ENCODE measurements around the gene PPP4R3A. TPM values are rescaled to one million over a fixed set of nuclear protein-coding genes. Genes with fewer than 3 reads are reported as not detected.

PPP4R3A gene
- total RNA-seq, 1 donor from 2014 or later, result 79.5 TPM

DNA sequence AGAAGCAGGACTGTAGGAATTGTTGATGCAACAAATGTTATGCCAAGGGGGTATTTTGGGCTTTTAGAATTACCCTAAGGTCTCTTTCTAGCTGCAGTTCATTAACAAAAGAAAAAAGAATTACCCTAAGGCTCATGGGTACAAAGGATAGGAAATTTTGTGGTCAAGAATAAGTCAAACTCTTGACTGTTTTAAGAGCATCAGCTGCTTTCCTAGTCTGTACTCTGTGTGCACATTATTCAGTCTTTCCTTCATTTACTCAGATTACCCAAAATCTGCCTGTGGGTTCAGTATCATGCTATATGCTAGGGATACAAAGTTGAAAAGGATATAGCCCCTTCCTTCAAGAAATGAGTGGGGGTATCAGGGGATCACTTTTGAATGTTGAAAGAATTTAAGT lies 56.0 kb downstream of the PPP4R3A start:
- Histone ChIP-seq H3K9ac (ENCODE audit: low read length) (no peak overlapping the region), H3K27me3 (ENCODE audit: insufficient read depth, low read length) (no peaks in the 10 kb centered on the region), H3K27ac (ENCODE audit: low read depth, low read length) (no peak overlapping the region), H3K36me3 (ENCODE audit: insufficient read depth, low read length) (peaks cover 31% of the 10 kb centered on the region), H3K79me2 (ENCODE audit: insufficient read depth, low read length) (no peaks in the 10 kb centered on the region), H4K20me1 (ENCODE audit: insufficient read depth, low read length) (peaks cover 19% of the 10 kb centered on the region), H3K4me2 (ENCODE audit: low read length) (no peak overlapping the region), H3K4me3 (ENCODE audit: insufficient read depth, low read depth, low read length) (no peak overlapping the region), H2AFZ (ENCODE audit: low read depth, low read length) (no peak overlapping the region), H3K4me1 (ENCODE audit: insufficient read depth, low read length) (no peaks in the 10 kb centered on the region), H3K9me3 (ENCODE audit: insufficient read depth, low read depth, low read length) (no peaks in the 10 kb centered on the region)
- H3K27ac Mint-ChIP-seq (ENCODE audit: unreplicated experiment), result no peak overlapping the region
- no peak for DNase-seq (ENCODE audit: low read depth)
- no peak overlapping the region for H3K4me3 Mint-ChIP-seq (ENCODE audit: unreplicated experiment)
- H3K4me1 Mint-ChIP-seq (ENCODE audit: low read depth, unreplicated experiment), result no peaks in the 10 kb centered on the region
- no peak for FAIRE-seq
- TF ChIP-seq, protein P1, sequence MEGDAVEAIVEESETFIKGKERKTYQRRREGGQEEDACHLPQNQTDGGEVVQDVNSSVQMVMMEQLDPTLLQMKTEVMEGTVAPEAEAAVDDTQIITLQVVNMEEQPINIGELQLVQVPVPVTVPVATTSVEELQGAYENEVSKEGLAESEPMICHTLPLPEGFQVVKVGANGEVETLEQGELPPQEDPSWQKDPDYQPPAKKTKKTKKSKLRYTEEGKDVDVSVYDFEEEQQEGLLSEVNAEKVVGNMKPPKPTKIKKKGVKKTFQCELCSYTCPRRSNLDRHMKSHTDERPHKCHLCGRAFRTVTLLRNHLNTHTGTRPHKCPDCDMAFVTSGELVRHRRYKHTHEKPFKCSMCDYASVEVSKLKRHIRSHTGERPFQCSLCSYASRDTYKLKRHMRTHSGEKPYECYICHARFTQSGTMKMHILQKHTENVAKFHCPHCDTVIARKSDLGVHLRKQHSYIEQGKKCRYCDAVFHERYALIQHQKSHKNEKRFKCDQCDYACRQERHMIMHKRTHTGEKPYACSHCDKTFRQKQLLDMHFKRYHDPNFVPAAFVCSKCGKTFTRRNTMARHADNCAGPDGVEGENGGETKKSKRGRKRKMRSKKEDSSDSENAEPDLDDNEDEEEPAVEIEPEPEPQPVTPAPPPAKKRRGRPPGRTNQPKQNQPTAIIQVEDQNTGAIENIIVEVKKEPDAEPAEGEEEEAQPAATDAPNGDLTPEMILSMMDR (IDR thresholded peaks at IDR 0.05; ENCODE audit: insufficient read depth, low read depth, low read length), result no peak
- TF ChIP-seq EZH2 (IDR thresholded peaks at IDR 0.05; ENCODE audit: insufficient read depth, low read length), result no peak
- no peaks in the 10 kb centered on the region for H3K27me3 Mint-ChIP-seq (ENCODE audit: low read depth, unreplicated experiment)
- H3K9me3 Mint-ChIP-seq (ENCODE audit: unreplicated experiment), result no peaks in the 10 kb centered on the region
- peaks cover 12% of the 10 kb centered on the region for H3K36me3 Mint-ChIP-seq (ENCODE audit: low read depth, unreplicated experiment)

DNA sequence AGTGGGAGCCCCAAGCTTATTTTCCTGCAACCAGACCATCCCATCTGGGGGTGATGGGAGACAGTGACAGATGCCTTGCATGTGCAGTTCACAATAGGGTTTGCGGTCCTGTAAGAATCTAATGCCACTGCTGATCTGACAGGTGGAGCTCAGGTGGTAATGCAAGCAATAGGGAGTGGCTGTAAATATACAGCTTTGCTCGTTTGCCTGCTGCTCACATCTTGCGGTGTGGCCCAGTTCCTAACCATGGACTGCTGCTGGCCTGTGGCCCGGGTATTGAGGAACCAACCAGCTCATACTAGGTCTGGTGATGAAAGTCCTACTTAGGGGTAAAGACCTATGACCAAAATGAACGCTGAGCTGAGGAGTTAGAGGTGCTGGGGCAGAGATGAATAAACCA lies 56.4 kb downstream of the PPP4R3A start:
- H3K27me3 ChIP-seq (ENCODE audit: insufficient read depth, low read length), result no peaks in the 10 kb centered on the region

More for the DNA sequence above, 56.4 kb downstream of the PPP4R3A start:
- Histone ChIP-seq H3K36me3 (ENCODE audit: insufficient read depth, low read length) (peaks cover 29% of the 10 kb centered on the region), H3K4me3 (ENCODE audit: insufficient read depth, low read depth, low read length) (no peak overlapping the region), H3K4me1 (ENCODE audit: insufficient read depth, low read length) (no peaks in the 10 kb centered on the region), H3K79me2 (ENCODE audit: insufficient read depth, low read length) (no peaks in the 10 kb centered on the region), H3K9me3 (ENCODE audit: insufficient read depth, low read depth, low read length) (no peaks in the 10 kb centered on the region), H3K27ac (ENCODE audit: low read depth, low read length) (no peak overlapping the region), H2AFZ (ENCODE audit: low read depth, low read length) (no peak overlapping the region), H3K9ac (ENCODE audit: low read length) (no peak overlapping the region), H3K4me2 (ENCODE audit: low read length) (no peak overlapping the region), H4K20me1 (ENCODE audit: insufficient read depth, low read length) (peaks cover 19% of the 10 kb centered on the region)
- Mint-ChIP-seq H3K4me1 (ENCODE audit: low read depth, unreplicated experiment) (no peaks in the 10 kb centered on the region), H3K27ac (ENCODE audit: unreplicated experiment) (no peak overlapping the region), H3K9me3 (ENCODE audit: unreplicated experiment) (no peaks in the 10 kb centered on the region), H3K27me3 (ENCODE audit: low read depth, unreplicated experiment) (no peaks in the 10 kb centered on the region), H3K4me3 (ENCODE audit: unreplicated experiment) (no peak overlapping the region), H3K36me3 (ENCODE audit: low read depth, unreplicated experiment) (peaks cover 11% of the 10 kb centered on the region)
- FAIRE-seq, result no peak
- no peak for DNase-seq (ENCODE audit: low read depth)
- no peak for TF ChIP-seq EZH2 (IDR thresholded peaks at IDR 0.05; ENCODE audit: insufficient read depth, low read length)
- TF ChIP-seq, protein P1 (IDR thresholded peaks at IDR 0.05; ENCODE audit: insufficient read depth, low read depth, low read length), result no peak
